NCI-H146 treated with DMSO at 0.1 percent for 48 hours (cell line): ENCODE results near the gene AKT3.
"Not testable (repeated sequence)": the region's sequence is repeated elsewhere in the genome, so short reads cannot be mapped to it uniquely, and the experiment has no call there.

Experiments
- DNase-seq: peaks from one replicate; lab custom pipeline; 2025; ENCODE audit not compliant: unreplicated experiment; lab: John Stamatoyannopoulos, UW

The AKT3 gene

DNA sequence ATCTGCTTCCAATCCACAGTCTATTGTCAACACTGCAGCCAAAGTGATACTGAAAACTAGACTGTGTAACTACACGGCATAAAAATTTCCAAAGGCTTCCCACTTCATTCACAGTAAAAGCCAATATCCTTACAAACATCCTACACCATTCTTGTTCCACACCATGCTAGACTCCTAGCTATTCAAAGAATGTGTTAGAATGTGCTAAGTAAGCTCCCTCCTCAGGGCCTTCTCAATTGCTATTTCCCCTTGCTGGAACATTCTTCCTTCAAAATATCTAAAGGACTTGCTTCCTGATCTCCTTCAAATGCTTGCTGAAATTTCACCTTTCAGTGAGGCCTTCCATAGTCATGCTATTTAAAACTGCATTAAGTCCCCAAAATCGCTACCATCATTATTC lies 228.1 kb downstream of the AKT3 start:
- no peak for DNase-seq

GRCh38 chr1:243620096-243620495 lies 229.9 kb downstream of the AKT3 start:
- no peak for DNase-seq

- no peak for DNase-seq
Observed at GRCh38 chr1:243609698-243610097, 240.3 kb downstream of the AKT3 start.

GRCh38 chr1:243605604-243606003 lies 244.4 kb downstream of the AKT3 start:
- DNase-seq: no peak

DNA sequence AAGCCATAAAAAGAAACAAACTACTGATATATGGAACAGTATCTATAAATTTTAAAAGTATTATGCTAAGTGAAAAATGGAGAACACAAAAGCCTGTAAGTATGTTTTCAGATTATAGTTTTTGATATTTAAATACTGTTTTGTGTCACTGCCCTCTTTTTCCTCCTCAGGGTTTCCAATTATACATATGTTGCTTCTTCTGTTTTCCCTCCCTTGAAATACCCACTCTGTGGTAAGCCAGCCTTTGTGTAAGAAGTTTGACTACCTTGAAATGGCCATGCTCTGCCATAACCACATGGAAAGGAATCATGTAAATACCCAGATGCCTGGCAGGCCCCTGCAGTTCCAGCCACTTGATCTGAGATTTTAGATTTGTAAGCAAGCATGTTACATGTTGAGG lies 248.3 kb downstream of the AKT3 start:
- no peak for DNase-seq

DNA sequence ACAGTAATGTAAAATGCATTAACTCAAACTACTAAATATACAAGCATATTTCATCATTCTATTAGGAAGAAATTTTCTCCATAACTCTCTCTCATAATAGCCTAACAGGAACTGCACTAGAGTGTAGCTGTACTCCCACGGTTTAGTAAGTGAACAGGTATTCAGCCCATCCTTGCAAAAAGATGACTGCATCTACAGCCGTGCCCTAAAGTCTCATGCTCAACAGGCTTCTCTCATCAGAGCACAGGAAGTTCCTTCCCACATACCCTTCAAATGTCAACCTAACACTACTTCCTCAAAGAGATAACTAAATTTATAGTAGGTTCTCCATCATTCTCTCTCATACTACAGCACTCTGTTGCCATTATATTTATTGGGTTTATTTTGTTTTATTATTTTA lies 251.6 kb downstream of the AKT3 start:
- no peak for DNase-seq

DNA sequence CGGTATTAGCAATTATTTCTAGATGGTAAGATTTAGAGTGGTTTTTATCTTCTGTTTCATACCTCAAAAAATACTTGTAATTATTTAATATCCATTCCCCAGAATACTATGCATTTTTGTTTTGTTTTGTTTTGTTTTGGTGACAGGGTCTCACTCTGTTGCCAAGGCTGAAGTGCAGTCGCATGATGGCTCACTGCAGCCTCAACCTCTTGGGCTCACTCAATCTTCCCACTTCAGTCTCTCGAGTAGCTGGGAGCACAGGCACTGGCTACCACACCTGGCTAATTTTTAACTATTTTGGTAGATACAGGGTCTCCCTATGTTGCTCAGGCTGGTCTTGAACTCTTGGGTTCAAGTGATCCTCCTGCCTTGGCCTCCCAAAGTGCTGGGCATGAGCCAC lies 252.7 kb downstream of the AKT3 start:
- no peak for DNase-seq

DNA sequence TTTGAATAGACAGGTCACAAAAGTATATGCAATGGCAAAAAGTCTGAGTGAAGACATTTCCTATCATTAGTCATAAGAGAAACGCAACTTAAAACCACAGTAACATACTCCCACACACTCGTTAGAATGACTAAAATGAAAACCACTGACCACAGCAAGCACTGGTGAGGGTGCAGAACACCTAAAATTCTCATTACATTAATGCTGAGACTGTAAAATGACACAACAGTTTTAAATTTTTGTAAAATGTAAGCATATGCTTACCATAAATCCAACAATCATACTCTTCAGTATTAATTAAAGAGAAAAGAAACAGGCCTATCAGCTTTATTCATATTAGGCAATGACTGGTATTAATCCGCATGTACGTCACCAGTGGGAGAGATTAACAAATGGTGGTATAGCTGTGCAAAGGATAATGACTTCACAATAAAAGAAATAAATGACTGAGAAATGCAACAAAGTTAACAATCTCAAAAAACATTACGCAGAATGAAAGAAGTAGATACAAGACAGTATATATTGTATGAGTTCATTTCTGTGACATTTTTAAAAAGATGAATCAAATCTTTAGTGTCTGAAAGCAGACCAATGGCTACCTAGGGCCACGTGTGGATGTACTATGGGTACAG lies 253.5 kb downstream of the AKT3 start:
- no peak for DNase-seq

- DNase-seq: no peak
Observed at GRCh38 chr1:243595527-243596210, 254.4 kb downstream of the AKT3 start.

- no peak for DNase-seq
Observed at GRCh38 chr1:243594455-243594854, 255.6 kb downstream of the AKT3 start.

DNA sequence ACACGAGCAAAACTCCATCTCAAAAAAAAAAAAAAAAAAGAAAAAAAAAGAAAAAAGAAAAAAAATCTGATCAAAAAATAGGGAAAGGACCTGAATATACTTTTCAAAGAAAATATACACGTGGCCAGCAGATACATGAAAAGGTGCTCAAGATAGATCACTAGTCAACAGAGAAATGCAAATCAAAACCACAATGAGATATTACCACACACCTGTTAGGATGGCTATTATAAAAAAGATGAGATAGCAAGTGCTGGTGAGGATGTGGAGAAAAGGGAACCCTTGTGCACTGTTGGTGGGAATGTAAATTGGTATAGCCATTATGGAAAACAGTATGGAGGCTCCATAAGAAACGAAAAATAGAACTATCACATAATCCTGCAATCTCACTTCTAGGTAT lies 260.8 kb downstream of the AKT3 start:
- DNase-seq: not testable (repeated sequence)

DNA sequence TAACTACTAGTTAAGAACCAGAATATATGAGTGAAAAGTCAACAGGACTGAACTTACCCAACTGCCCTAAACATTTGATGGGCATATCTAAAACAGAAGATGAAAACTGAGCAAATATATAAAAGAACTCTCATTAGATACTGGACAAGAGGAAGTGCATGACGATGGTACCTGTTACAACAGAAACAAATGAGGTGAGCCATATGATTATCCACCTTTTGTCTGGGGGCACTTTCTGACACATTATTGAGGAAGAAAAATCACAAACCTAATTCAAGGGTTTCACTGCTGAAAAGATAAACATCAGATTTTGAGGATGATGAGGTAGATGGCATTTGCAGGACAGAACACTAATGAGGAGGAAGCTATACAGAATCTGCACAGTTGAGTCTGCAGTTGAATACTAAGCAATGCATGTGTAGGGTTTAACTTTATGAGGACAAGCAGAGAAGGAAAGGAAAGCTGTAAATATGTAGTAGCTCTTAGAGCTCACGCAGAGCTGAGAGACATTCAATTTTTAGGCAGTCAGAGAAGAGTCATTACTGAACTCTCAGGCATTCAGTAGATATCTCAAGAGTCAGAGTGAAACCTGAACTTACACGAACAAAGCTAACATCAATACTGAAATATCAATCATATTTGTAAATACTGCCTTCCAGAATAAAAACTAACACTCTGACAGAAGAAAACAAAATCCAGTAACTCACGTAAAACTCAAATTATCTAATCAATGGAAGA lies 262.1 kb downstream of the AKT3 start:
- no peak for DNase-seq

DNA sequence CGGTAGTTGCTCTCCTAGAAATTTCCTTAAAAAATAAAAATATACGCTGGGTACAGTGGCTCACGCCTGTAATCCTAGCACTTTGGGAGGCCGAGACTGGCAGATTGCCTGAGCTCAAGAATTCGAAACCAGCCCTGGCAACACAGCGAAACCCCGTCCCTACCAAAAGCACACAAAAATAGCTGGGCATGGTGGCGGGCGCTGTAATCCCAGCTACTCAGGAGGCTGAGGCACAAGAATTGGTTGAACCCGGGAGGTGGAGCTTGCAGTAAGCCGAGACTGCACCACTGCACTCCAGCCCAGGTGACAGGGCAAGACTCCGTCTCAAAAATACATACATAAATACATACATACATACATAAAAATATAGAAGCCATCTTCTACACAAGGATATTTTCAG lies 262.8 kb downstream of the AKT3 start:
- DNase-seq: no peak

DNA sequence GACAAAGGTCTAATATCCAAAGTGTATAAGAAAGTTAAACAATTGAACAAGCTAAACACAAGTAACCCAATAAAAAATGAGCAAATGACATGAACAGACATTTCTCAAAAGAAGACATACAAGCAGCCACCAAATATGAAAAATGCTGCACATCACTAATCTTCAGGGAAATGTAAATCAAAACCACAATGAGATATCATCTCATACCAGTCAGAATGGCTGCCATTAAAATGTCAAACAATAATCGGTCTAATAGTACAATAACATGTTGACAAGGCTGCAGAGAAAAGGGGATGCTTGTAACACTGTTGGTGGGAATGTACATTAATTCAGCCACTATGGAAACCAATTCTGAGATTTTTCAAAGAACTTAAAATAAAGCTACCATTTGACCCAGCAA lies 264.1 kb downstream of the AKT3 start:
- DNase-seq: no peak

- no peak for DNase-seq
Observed at GRCh38 chr1:243582326-243582725, 267.7 kb downstream of the AKT3 start.

GRCh38 chr1:243580984-243581383 lies 269.1 kb downstream of the AKT3 start:
- DNase-seq: no peak

GRCh38 chr1:243580072-243580471 lies 270.0 kb downstream of the AKT3 start:
- no peak for DNase-seq

DNA sequence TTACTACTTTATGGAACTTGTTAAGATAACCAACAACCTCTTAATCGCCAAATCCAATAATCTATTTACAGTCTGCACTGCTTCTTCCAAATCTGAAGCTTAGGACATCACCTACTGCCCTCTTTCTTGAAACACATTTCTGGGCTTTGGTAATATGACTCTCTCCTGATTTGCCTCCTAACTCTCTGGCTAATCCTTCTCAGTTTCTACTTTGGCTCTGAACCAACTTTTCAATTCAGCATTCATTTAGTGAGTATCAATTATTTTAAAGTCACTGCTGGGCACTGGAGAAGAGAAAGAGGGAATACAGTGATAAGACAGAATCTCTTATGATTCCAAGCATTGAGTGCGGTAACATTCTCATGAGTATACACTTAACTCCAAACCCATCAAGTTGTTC lies 275.0 kb downstream of the AKT3 start:
- no peak for DNase-seq

DNA sequence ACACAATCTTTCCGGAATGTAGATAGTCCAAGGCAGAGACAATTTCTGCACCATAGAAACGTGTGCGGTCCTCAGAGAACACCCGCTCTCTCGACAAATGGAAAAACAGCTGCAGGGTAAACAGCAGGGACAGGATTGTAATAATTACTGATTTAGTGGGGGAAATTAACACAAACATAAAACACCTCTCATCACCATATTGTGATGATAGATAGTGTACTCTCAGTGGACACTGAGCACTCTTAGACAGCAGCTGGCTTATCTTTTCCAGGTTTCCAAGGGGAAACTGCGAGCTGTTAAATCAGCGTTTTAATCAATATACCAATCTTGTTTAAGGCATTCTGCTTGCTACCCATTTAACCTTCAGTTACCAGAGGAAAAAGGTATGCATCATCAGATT lies 277.1 kb downstream of the AKT3 start:
- no peak for DNase-seq

- DNase-seq: no peak
Observed at GRCh38 chr1:243568793-243569192, 281.2 kb downstream of the AKT3 start.

DNA sequence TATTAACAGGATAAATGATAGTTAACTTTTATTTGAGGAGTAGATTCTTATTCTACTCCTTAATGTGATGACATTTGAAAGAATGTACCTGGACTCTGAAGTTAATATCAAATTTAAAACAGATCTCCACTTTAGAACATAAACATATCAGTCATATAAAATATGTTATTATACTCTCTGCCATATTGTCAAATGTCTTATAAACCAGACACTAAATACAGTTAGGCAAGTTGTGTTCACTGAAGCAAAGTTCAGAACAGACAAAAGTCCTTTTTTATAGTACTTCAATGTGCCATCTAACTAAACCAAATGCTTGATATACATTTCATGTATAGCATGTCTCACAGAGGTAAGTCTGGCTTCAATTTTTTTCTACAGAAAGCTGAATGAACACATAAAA lies 285.2 kb downstream of the AKT3 start:
- no peak for DNase-seq

- no peak for DNase-seq
Observed at GRCh38 chr1:243563732-243564131, 286.3 kb downstream of the AKT3 start.
